ENCODE results near the gene LRP1.

LRP1 gene

GRCh38 chr12:57094208-57095160 is 33.8 kb upstream of the LRP1 start:
- DNase-seq: no peak

DNA sequence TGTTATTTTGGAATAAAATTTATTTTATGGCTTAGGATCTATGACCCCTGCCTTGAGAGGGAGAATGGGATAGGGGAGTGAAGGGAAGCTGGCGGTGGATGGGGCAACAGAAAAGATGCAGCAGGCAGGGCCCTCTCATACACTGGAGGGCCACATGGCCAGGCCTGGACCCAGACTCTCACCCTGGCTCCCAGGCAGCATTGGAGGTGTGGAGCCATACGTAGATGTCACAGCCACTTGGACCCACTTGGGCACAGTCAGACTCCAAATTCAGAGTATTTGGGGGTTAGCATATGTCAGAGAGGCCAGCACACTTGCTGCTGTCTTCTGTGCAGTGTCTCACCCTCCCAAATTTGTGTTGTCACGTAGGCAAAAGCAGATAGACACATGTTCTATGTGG is 32.8 kb upstream of the LRP1 start:
- DNase-seq: no peak

DNA sequence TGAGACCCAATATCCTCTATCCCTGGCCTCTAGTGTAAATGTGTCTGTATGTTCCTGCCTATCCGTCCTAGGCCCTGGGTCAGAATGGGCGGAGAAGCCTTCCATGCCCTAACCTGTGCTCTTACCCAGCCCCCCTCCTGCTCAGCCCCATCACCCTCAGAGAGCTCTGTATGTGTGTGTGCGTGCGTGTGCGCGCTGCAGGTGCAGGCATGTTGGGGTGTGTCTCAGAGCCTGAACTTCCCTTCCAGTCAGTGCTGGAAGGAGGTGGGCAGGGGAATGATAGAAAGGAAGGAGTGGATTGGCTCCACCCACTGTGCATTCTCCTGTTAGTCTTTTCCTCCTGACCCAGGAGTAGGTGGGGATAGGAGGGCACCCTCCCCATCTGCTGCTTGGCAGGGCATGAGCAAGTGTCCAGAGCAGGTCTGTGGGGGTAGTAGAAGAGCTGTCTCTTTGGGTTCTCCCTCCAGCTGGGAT is 32.1 kb upstream of the LRP1 start:
- DNase-seq: no peak

DNA sequence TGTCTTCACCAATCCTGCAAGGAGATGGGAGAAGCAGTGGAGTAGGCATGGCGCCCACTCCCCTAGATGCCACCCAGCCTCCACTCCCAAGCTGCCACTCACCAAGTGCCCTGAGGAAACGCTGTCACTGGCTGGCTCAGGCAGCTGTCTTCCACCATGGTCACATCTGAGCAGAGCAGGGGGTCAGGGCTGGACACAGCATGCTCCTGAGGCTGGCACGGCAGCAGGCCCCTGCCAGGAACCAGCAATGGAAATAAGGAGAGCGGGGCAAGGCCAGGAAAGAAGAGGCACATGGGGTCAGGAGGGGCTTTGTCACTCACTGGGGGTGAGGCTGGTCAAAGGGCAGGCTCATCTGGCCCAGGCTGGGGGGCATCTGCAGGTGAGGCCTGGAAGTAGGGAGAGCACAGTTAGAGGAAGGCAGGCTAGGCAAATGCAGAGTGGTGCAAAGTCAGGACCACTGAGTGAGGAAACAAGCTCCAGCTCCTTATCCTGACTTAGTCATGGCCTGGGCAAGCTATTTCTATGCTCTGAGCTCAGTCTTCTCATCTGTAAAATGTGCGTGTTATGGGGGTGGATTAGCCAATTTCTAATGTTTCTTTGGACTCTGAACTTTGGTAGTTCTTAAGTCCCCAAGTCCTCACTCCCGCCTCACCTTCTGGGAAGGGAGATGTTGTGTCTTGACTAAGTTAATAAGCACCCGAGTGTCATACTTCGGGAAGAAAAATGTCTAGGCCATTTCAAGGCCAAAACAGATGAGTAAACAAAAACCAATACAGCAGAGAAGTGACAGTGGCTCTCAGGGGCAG is 31.3 kb upstream of the LRP1 start:
- DNase-seq: no peak

DNA sequence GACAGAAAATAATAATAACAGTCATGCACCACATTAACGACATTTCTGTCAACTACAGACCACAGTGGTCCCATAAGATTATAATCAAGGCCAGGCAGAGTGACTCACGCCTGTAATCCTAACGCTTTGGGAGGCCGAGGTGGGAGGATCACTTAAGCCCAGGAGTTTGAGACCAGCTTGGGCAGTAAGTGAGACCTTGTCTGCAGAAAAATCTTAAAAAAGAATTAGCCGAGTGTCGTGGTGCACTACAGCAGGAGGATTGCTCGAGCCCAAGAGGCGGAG is 30.8 kb upstream of the LRP1 start:
- DNase-seq: no peak

DNA sequence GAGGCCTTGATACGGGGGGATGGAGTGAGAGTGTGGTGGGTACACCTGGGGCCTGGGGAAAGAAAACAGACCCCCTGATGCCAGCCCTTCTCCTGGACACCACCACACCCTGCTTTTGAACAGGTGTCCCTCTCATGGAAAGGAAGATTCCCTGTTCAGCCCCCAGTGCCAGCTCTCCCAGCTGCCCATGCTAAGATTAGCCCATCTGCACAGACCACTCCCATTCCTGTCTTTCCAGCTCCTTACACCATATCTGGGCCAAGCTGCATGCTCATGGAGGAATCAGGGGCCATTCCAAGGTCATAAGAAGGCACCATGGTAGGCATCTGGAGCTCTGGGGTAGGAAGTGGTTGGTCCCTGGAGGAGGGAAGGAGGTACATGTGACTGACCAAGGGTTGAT is 29.7 kb upstream of the LRP1 start:
- no peak for DNase-seq

- DNase-seq: no peak
Observed at GRCh38 chr12:57099047-57099714, 29.1 kb upstream of the LRP1 start.

GRCh38 chr12:57099766-57100165 is 28.5 kb upstream of the LRP1 start:
- no peak for DNase-seq

DNA sequence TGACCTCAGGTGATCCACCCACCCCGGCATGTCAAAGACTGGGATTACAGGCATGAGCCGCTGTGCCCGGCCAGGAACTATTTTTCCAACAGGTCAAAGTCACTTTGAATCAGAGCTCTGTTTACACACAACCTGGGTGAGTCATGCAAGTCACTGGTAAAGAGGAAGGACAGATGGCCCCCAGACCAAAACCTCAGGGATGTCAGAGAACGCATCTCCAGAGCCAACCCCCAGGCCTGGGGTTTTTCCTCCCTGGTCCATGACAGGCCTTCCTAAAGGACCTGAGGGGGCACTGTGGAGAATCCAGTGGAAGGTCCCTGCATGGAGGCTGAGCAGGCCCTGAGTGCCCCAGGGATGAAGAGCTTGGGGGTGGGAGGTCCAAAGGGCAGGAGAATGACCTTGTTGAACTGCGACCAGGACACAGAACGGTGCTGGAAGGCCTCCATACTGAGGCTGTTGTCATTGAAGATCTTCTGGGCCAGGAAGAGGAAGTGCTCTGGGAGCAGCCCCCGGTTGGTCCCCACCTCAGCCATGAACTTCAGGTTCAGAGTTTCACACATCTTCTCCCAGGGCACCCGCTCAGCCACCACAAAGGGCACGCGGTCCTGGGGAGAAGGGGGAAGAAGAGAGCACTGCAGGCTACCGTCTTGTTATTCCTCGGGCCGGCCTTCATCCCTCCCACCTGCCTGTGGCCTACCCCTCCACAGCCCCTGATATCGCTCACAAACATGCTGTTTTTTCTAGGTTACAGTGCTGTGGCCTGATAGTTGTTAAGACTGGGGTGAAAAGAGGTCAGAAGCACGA is 26.2 kb upstream of the LRP1 start:
- no peak for DNase-seq

- DNase-seq: no peak
Observed at GRCh38 chr12:57103856-57104255, 24.4 kb upstream of the LRP1 start.

- no peak for DNase-seq
Observed at GRCh38 chr12:57104292-57104910, 23.9 kb upstream of the LRP1 start.

GRCh38 chr12:57105011-57105753 is 23.1 kb upstream of the LRP1 start:
- no peak for DNase-seq

GRCh38 chr12:57106021-57106708 is 22.1 kb upstream of the LRP1 start:
- no peak for DNase-seq

DNA sequence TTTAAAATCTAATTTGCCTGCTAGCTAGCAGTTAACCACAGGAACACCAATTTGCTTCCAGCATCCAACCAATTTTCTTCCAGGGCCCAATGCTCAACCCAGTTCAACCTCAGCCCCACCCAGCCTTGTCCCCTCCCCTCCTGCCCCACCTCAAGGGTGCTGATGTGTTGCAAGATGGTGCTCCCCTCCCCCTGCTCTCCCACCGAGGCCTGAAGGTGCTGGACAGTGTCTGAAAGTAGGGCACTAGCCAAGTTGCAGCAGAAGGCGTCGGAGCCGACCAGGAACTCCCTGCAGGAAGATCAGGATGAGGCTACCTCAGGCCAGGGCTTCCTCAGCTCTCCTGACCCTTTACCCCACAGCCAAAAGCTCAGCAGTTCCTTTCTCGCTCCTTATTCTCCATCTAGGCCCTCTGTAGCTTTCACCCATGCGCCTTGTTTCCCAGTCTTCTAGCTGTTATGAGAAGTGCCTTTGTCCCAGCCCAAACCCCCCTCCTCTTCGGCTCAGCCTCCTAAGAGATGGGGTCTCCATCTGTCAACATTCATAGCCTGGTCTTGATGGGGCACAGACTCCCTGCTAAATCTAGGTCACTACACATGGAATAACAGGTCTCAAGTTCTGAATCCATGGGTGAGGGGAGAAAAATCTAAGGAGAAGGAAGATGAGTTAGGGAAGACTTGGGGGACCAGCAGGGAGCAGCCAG is 20.7 kb upstream of the LRP1 start:
- no peak for DNase-seq

DNA sequence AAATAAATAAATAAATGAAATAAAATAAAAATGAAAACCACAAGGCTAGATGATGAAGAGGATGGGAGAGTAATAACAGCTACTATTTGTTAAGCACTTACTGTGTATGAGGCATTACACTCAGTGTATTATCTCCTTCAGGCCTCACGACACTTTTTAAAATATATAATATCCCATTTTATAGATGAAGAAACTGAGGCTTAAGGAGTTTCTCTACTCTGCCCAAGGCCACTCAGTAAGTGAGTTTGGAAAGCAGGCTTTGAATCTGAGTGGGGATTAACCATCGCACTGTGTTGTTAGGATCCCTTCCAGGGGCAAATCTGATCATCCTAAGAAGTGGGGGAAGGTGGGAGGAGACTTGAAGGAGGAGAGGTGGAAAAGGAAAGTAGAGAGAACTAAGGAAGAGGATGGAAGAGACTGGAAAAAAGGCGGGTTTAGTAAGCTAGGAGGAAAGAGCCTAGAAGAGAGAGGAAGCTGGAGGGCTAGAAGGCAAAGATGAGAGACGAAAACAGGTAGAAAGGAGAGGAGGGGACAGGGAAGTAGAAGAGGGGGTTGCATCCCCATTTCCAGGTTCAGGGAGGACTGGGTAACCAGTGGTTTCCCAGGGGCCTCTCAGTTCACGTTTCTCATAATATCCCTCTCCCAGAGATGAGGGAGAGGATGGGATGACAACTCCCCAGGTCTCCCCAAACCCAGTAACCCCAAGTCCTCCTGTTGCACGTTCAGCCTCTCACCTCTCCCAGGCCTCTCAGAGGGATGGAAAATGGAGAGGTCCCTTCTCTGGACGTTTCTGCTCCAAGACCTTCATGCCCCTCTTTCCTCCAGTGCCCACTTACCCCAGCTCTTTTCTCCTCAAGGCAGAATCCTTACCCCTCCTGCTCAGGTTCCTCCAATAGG is 18.8 kb upstream of the LRP1 start:
- DNase-seq: no peak

DNA sequence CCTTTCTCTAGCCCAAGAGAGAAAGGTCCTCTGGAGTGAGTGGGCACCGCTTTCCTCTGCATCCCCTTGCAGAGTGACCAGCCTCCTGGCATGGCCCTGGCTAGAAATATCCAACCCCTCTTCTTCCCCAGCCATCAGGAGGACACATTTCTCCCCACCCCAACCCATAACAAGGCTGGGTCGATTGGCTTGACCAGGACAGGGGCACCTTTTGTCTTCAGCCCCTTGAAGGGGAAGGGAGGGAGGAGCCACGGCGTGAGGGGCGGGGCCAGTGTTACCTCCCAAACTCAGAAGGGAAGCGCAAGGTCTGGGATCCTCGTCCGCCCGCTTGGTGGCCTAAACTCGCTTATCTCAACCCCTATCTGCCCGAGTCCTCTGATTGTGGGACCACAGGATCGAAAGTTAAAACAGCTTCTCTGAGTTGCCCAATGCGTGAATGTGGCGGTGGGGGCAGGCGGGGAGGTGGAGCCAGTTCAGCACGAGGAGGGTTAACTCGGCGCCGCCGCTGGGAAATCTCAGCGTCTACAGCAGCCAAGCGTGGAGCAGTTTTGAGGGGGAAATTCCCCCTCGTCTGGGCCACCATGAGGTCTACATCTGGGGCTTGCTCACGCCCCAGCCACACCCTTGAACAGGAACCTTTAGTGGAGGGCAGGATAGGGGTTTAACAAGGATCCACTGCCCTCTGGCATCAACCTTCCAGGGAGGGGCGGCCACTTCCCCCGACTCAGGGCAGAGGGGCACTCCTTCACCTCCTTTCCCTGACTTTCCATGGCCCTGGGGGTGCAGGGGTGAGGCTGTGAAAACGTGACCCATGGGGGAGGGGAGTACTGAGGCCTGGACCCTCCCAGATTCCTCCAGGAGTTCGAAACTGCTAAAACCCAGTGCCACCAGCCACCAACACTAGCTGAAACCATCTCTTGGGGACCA is 17.9 kb upstream of the LRP1 start:
- DNase-seq: peak; percentile 80

GRCh38 chr12:57111031-57111734 is 17.1 kb upstream of the LRP1 start, which contains the start of gene STAT6:
Gene STAT6, minus strand, starts transcription at chr12:57111362. Its CDS starts 3,084 bp downstream, at chr12:57108278.
- peak; percentile 92 for DNase-seq

Data from CD4-positive, alpha-beta T cell treated with Interleukin-4 for 4 hours (primary cell).